ENCODE measurements around the gene SVOPL.
"Not testable (repeated sequence)": the region's sequence is repeated elsewhere in the genome, so short reads cannot be mapped to it uniquely, and the experiment has no call there.

Gene SVOPL

GRCh38 chr7:138699661-138700060 is 1.5 kb downstream of the SVOPL start:
- no peak for DNase-seq (ENCODE audit: low spot score)

GRCh38 chr7:138698281-138698680 is 2.9 kb downstream of the SVOPL start:
- DNase-seq (ENCODE audit: low spot score): no peak

- DNase-seq (ENCODE audit: low spot score): no peak
Measured at GRCh38 chr7:138697535-138698182, 3.5 kb downstream of the SVOPL start.

- DNase-seq (ENCODE audit: low spot score): not testable (repeated sequence)
Measured at GRCh38 chr7:138695776-138696175, 5.4 kb downstream of the SVOPL start.

GRCh38 chr7:138695106-138695505 is 6.1 kb downstream of the SVOPL start:
- DNase-seq (ENCODE audit: low spot score): no peak

- DNase-seq (ENCODE audit: low spot score): no peak
Measured at GRCh38 chr7:138691178-138691577, 10.0 kb downstream of the SVOPL start.

- no peak for DNase-seq (ENCODE audit: low spot score)
Measured at GRCh38 chr7:138690495-138690894, 10.7 kb downstream of the SVOPL start.

- DNase-seq (ENCODE audit: low spot score): not testable (repeated sequence)
Measured at GRCh38 chr7:138688037-138688436, 13.1 kb downstream of the SVOPL start.

GRCh38 chr7:138684340-138684739 is 16.8 kb downstream of the SVOPL start:
- DNase-seq (ENCODE audit: low spot score): no peak

- no peak for DNase-seq (ENCODE audit: low spot score)
Measured at GRCh38 chr7:138679793-138680192, 21.4 kb downstream of the SVOPL start.

- no peak for DNase-seq (ENCODE audit: low spot score)
Measured at GRCh38 chr7:138670594-138670993, 30.6 kb downstream of the SVOPL start.

GRCh38 chr7:138669364-138669763 is 31.8 kb downstream of the SVOPL start:
- no peak for DNase-seq (ENCODE audit: low spot score)

- no peak for DNase-seq (ENCODE audit: low spot score)
Measured at GRCh38 chr7:138668946-138669345, 32.2 kb downstream of the SVOPL start.

- DNase-seq (ENCODE audit: low spot score): no peak
Measured at GRCh38 chr7:138668229-138668596, 32.9 kb downstream of the SVOPL start.

- DNase-seq (ENCODE audit: low spot score): no peak
Measured at GRCh38 chr7:138667535-138668228, 33.5 kb downstream of the SVOPL start.

- no peak for DNase-seq (ENCODE audit: low spot score)
Measured at GRCh38 chr7:138666385-138666784, 34.8 kb downstream of the SVOPL start.

- DNase-seq (ENCODE audit: low spot score): no peak
Measured at GRCh38 chr7:138665669-138666140, 35.5 kb downstream of the SVOPL start.

GRCh38 chr7:138665249-138665648 is 35.9 kb downstream of the SVOPL start:
- no peak for DNase-seq (ENCODE audit: low spot score)

- DNase-seq (ENCODE audit: low spot score): peak; percentile 31
Measured at GRCh38 chr7:138663725-138664710, 37.1 kb downstream of the SVOPL start.

- no peak for DNase-seq (ENCODE audit: low spot score)
Measured at GRCh38 chr7:138662991-138663320, 38.2 kb downstream of the SVOPL start.

GRCh38 chr7:138662076-138662990 is 38.8 kb downstream of the SVOPL start:
- no peak for DNase-seq (ENCODE audit: low spot score)

Data from hepatic stellate cell (primary cell).